ENCODE measurements around the gene MT1G. TPM values are rescaled to one million over a fixed set of nuclear protein-coding genes. Genes with fewer than 3 reads are reported as not detected.

Gene MT1G
- polyA plus RNA-seq, 1 donor from 2014 or later = not detected

DNA sequence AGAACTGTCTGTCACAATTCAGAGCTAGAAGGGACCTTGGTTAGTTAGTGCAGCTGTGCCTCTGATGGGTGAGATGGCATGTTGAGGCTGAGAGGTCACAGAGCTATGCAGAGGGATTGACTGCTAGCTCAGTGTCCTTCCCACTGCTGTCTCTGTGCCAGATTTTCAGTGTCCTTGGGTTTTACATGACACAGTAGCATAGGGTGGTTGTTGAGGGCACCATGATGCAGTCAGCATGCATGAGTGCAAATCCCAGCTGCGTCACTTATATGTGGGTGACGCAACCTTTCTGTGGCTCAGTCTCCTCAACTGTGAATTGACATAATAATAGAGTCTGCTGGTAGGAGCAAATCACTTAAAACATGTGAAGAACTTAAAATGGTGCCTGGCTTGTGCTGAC is 26.7 kb downstream of the MT1G start:
- Mint-ChIP-seq H3K36me3 (no peaks in the 10 kb centered on the region), H3K27me3 (peaks cover 54% of the 10 kb centered on the region), H3K27ac (no peak overlapping the region), H3K9me3 (no peaks in the 10 kb centered on the region), H3K4me1 (peaks cover 7 to 14% (median 13%) of the 10 kb centered on the region in 3 donors), H3K4me3 (no peak overlapping the region)

DNA sequence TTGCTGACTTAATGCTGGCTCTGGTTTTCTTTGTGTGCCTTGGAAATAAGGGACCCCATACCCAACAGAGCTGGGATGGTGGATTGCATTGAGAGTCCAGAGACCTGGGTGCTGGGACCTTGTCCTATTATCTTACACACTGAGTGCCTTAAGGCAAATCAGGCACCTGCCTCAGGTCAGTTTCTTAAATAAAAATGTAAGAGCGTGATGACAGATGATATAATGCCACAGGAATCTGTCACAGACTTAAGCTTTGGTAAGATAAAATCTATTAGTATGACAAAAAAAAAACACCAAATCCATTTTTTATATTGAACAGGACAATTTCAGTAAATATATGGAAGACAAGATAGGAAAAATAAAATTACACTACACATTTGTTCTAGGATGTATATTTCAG is 27.8 kb downstream of the MT1G start:
- Mint-ChIP-seq H3K27me3 (peaks cover 54% of the 10 kb centered on the region), H3K4me3 (no peak overlapping the region)

DNA sequence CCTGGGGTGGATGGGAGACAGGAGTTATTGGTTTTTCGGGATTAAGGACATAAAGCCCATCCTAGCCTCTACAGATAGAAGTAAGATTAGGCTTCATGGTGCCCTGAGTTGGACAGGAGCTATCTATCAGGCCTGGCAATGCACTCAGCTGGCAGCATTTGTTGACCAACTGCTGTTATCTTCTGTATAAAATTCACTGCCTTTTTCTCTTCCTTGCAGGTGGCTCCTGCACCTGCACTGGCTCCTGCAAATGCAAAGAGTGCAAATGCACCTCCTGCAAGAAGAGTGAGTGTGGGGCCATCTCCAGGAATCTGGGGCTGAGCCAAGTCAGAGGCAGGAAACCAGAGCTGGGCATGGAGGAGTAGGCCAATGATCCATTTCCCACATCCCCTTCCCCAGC is 28.8 kb downstream of the MT1G start:
- H3K36me3 Mint-ChIP-seq = no peaks in the 10 kb centered on the region
- H3K9me3 Mint-ChIP-seq = no peaks in the 10 kb centered on the region
- H3K4me1 Mint-ChIP-seq = peaks cover 11 to 21% (median 15%) of the 10 kb centered on the region in 3 donors
- no peak overlapping the region for H3K27ac Mint-ChIP-seq
- peak overlapping the region in 1 of 4 donors; percentile 68 for H3K4me3 Mint-ChIP-seq
- H3K27me3 Mint-ChIP-seq = peaks cover 61% of the 10 kb centered on the region

More for the DNA sequence above, 27.8 kb downstream of the MT1G start:
- H3K36me3 Mint-ChIP-seq = no peaks in the 10 kb centered on the region
- H3K4me1 Mint-ChIP-seq = peaks cover 7 to 18% (median 13%) of the 10 kb centered on the region in 3 donors
- H3K27ac Mint-ChIP-seq = no peak overlapping the region
- no peaks in the 10 kb centered on the region for H3K9me3 Mint-ChIP-seq

DNA sequence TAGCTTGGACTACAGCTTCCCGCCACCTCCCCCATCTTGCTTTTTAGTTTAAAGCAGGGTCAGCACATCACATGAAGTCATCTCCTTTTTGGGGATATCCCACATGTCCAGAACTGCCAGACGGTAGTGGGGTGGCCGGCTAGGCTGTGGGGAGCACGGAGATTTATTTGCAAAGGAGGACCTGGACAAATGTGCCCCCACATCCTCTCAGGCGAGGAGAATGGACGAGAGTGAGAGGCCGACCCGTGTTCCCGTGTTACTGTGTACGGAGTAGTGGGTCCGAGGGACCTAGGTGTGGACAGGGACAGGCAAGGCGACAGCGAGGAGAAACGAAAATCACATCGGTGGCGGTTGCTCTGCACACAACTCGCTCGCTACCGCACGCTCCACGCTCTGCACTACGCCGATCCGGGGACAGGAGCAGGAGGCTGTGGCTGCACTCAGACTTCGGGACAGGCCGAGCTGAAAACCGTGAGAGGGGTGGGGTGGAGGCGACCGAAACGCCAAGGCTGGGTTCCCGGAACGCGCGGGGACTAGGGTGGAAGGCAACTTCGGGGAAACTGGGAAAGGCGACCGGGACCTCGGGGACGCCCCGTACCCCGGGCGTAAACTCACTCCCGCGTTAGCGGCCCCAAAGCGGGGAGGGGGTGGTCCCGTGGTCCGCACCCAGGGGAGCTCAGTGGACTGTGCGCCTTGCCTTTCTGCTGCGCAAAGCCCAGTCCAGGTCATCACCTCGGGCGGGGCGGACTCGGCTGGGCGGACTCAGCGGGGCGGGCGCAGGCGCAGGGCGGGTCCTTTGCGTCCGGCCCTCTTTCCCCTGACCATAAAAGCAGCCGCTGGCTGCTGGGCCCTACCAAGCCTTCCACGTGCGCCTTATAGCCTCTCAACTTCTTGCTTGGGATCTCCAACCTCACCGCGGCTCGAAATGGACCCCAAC is 29.8 kb downstream of the MT1G start, which contains the start of gene MT1A:
MT1A (plus strand) TSS at position 853 of the 937 bp plus-strand sequence; CDS start at position 926, 73 bp downstream.
- Mint-ChIP-seq H3K27me3 (peaks cover 70% of the 10 kb centered on the region), H3K36me3 (no peaks in the 10 kb centered on the region), H3K4me1 (peaks cover 5 to 15% (median 9%) of the 10 kb centered on the region in 3 donors), H3K9me3 (no peaks in the 10 kb centered on the region), H3K4me3 (peak within 1 kb of the TSS in 2 of 4 donors; percentile 68 to 83), H3K27ac (no peak within 1 kb of the TSS)

DNA sequence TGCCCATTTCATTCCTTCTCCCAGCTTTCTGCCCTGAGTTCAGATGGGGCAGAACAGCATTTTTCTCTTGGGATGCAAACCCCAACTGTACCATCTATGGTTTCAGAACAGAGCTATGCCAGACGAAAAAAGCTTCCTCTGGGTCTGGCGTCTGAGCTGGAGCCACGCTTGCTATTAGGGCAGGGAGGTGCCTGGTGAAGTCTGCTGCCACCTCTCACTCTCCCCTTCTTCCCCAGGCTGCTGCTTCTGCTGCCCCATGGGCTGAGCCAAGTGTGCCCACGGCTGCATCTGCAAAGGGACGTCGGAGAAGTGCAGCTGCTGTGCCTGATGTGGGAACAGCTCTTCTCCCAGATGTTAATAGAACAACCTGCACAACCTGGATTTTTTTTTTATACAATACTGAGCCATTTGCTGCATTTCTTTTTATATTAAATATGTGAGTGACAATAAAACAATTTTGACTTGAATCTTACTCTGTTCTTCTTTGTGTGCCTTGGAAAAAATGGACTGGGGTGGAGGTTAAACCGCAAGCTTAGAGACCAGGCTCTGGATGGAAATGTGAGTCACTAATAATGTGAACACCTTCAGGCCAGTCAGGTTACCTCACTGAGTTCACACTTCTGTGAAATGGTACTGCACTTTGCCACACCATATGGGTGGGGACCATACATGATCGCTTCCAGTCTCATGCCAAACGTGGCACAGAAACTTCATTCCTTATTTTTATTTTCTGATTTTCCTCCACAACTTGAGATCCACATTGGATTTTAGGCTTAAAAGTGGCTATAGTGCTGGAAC is 31.1 kb downstream of the MT1G start:
- Mint-ChIP-seq H3K9me3 (no peaks in the 10 kb centered on the region), H3K27ac (no peak overlapping the region), H3K4me3 (no peak overlapping the region), H3K36me3 (no peaks in the 10 kb centered on the region), H3K4me1 (peaks cover 5 to 16% (median 9%) of the 10 kb centered on the region in 3 donors), H3K27me3 (peaks cover 82% of the 10 kb centered on the region)

DNA sequence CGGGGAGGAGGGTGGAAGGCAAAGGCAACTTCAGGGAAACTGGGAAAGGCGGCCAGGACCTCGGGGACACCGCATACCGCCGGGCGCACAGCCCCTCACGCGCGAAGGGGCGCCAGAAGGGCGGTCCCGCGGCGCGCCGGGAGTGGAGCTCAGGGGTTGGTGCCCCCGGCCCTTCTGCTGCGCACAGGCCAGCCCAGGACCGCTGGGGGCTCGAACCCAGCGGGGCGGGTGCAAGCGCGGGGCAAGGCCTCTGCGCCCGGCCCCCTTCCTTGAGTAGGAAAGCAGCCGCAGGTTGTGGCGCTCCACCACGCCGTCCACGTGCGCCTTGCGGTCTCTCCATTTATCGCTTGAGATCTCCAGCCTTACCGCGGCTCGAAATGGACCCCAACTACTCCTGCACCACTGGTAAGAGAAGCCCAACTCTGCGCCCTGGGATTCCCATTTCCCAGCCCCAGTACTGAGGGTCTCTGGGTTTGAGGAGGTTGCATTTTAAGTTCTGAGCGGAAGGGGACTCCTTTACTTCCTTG is 32.4 kb downstream of the MT1G start:
- Mint-ChIP-seq H3K4me3 (peak overlapping the region in 2 of 4 donors; percentile 70 to 71), H3K4me1 (peaks cover 5 to 19% (median 9%) of the 10 kb centered on the region in 3 donors), H3K27ac (no peak overlapping the region), H3K9me3 (no peaks in the 10 kb centered on the region), H3K36me3 (no peaks in the 10 kb centered on the region), H3K27me3 (peaks cover 82% of the 10 kb centered on the region)

DNA sequence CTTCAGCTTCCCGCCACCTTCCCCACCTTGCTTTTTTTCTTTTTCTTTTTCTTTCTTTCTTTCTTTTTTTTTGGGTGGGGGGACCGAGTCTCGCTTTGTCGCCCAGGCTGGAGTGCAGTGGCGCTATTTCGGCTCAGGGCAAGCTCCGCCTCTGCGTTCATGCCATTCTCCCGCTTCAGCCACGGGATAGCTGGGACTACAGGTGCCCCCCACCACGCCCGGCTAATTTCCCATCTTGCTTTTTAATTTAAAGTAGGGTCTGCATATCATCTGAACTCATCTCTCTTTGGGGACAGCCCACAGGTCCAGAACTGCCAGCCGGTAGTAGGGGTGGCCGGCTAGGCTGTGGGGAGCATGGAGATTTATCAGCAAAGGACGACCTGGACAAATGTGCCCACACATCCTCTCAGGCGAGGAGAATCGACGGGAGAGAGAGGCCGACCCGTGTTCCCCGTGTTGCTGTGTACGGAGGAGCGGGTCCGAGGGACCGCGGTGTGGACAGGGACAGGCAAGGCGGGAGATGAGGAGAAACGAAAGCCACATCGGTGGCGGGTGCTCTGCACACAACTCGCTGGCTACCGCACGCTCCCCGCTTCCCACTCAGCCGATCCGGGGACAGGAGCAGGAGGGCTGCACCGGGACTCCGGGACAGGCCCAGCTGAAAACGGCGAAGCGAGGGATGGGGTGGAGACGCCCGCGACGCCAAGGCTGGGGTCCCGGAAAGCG is 33.0 kb downstream of the MT1G start:
- Mint-ChIP-seq H3K27me3 (peaks cover 77% of the 10 kb centered on the region), H3K27ac (no peak overlapping the region), H3K4me3 (peak overlapping the region in 3 of 4 donors; percentile 26 to 66 (median 65))

DNA sequence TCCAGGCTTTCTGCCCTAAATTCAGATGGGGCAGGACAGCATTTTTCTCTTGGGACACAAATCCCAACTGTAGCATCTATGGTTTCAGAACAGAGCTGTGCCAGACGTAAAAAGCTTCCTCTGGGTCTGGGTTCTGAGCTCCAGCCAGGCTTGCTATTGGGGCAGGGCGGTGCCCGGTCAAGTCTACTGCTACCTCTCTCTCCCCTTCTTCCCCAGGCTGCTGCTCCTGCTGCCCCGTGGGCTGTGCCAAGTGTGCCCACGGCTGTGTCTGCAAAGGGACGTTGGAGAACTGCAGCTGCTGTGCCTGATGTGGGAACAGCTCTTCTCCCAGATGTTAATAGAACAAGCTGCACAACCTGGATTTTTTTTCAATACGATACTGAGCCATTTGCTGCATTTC is 34.3 kb downstream of the MT1G start:
- Mint-ChIP-seq H3K4me3 (no peak overlapping the region), H3K4me1 (peaks cover 11 to 26% (median 13%) of the 10 kb centered on the region in 3 donors), H3K36me3 (no peaks in the 10 kb centered on the region), H3K27me3 (peaks cover 65% of the 10 kb centered on the region), H3K9me3 (no peaks in the 10 kb centered on the region), H3K27ac (no peak overlapping the region)

More for the DNA sequence above, 33.0 kb downstream of the MT1G start:
- Mint-ChIP-seq H3K36me3 (no peaks in the 10 kb centered on the region), H3K9me3 (no peaks in the 10 kb centered on the region), H3K4me1 (peaks cover 11 to 25% (median 13%) of the 10 kb centered on the region in 3 donors)

DNA sequence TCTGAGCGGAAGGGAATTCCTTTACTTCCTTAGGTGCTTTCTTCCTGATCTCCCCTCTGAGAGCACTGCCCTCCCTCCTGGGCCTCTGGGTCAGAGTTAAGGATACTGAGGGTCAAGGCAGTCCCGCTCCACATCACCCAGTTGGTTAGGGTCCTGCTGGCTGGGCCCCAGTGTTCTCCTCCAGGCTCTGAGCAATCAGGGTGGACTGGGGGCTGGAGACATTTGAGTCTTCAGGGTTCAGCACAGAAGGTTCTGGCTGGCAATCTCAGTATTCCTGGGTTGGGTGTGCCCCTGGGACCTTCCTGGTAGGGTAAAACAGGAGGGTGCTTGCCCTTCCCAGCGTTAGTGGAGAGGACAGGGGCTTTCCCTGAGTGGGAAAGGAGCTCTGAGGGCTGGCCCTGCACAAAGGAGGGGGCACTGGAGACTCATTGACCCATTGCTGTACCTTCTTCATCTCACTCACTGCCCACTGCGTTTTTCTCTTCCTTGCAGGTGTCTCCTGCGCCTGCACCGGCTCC is 35.0 kb downstream of the MT1G start:
- Mint-ChIP-seq H3K4me3 (peak overlapping the region in 2 of 4 donors; percentile 45 to 55), H3K36me3 (no peaks in the 10 kb centered on the region), H3K4me1 (peaks cover 11 to 24% (median 11%) of the 10 kb centered on the region in 3 donors), H3K9me3 (no peaks in the 10 kb centered on the region), H3K27me3 (peaks cover 61% of the 10 kb centered on the region), H3K27ac (no peak overlapping the region)

DNA sequence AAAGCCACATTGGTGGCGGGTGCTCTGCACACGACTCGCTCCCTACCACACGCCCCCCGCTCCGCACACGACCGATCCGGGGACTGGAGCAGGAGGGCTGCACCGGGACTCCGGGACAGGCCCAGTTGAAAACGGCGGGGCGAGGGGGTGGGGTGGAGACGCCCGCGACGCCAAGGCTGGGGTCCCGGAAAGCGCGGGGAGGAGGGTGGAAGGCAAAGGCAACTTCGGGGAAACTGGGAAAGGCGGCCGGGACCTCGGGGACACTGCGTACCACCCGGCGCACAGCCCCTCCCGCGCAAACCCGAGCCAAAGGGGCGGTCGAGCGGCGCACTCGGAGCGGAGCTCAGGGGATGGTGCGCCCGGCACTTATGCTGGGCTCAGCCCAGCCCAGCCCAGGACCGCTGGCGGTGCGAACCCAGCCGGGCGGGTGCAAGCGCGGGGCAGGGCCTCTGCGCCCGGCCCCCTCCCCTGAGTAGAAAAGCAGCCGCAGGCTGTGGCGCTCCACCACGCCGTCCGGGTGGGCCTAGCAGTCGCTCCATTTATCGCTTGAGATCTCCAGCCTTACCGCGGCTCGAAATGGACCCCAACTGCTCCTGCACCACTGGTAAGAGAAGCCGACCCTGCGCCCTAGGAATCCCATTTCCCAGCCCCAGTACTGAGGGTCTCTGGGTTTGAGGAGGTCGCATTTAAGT is 35.6 kb downstream of the MT1G start, which contains the start of gene MT1M:
MT1M (plus strand) TSS at position 504 of the 692 bp plus-strand sequence; CDS start at position 577, 73 bp downstream.
- peaks cover 9 to 21% (median 11%) of the 10 kb centered on the region in 3 donors for H3K4me1 Mint-ChIP-seq
- peaks cover 55% of the 10 kb centered on the region for H3K27me3 Mint-ChIP-seq
- peak within 1 kb of the TSS in 3 of 4 donors; percentile 51 to 60 (median 58) for H3K4me3 Mint-ChIP-seq
- no peaks in the 10 kb centered on the region for H3K9me3 Mint-ChIP-seq
- H3K27ac Mint-ChIP-seq = no peak within 1 kb of the TSS
- H3K36me3 Mint-ChIP-seq = no peaks in the 10 kb centered on the region

DNA sequence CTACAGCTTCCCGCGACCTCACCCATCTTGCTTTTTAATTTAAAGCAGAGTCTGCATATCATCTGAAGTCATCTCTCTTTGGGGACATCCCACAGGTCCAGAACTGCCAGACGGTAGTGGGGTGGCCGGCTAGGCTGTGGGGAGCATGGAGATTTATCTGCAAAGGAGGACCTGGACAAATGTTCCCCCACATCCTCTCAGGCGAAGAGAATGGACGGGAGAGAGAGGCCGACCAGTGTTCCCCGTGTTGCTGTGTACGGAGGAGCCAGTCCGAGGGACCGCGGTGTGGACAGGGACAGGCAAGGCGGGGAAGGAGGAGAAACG is 36.1 kb downstream of the MT1G start:
- peak overlapping the region in 3 of 4 donors; percentile 51 to 60 (median 58) for H3K4me3 Mint-ChIP-seq
- no peaks in the 10 kb centered on the region for H3K36me3 Mint-ChIP-seq
- H3K4me1 Mint-ChIP-seq = peaks cover 9 to 21% (median 11%) of the 10 kb centered on the region in 3 donors
- H3K27me3 Mint-ChIP-seq = peaks cover 53% of the 10 kb centered on the region
- no peak overlapping the region for H3K27ac Mint-ChIP-seq
- H3K9me3 Mint-ChIP-seq = no peaks in the 10 kb centered on the region

DNA sequence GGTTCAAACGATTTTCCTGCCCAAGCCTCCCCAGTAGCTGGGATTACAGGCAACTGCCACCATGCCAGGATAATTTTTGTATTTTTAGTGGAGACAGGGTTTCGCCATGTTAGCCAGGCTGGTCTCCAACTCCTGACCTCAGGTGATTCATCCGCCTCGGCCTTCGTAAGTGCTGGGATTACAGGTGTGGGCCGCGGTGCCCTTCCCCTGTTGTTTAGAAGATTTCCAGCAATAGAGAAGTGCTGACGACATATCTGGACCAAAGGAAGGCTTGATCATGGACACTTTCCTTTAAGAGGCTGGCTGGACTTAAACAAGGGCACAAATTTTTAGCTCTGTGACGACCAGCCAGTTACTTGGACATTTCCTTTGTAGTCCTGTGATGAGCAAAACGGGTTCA is 36.7 kb downstream of the MT1G start:
- H3K4me1 Mint-ChIP-seq = peaks cover 9 to 21% (median 11%) of the 10 kb centered on the region in 3 donors
- no peak overlapping the region for H3K27ac Mint-ChIP-seq
- H3K4me3 Mint-ChIP-seq = no peak overlapping the region
- no peaks in the 10 kb centered on the region for H3K9me3 Mint-ChIP-seq
- no peaks in the 10 kb centered on the region for H3K36me3 Mint-ChIP-seq
- peaks cover 50% of the 10 kb centered on the region for H3K27me3 Mint-ChIP-seq

DNA sequence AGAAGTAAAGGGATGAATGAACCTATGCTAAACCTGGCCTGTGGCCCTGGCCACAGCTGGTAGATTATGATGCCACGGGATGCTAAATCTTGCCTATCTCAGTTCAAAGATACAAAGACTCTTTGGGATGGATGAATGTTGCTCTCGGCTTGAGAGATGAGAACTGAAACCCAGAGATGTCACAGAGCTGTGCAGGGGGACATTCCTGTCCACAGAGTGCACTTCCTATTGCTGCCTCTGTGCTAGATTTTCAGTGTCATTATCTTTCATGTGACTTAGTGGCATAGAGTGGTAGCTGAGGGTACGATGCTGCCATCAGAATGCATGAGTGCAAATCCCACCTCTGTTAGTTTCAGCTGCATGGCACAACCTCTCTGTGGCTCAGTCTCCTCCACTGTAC is 37.7 kb downstream of the MT1G start:
- H3K36me3 Mint-ChIP-seq = no peaks in the 10 kb centered on the region
- peaks cover 51% of the 10 kb centered on the region for H3K27me3 Mint-ChIP-seq
- H3K4me3 Mint-ChIP-seq = no peak overlapping the region
- no peak overlapping the region for H3K27ac Mint-ChIP-seq
- H3K9me3 Mint-ChIP-seq = no peaks in the 10 kb centered on the region
- peaks cover 11 to 22% (median 11%) of the 10 kb centered on the region in 3 donors for H3K4me1 Mint-ChIP-seq

Data from IgD-negative memory B cell (primary cell).